Measurements from ENCODE around the gene SHISA6.

DNA sequence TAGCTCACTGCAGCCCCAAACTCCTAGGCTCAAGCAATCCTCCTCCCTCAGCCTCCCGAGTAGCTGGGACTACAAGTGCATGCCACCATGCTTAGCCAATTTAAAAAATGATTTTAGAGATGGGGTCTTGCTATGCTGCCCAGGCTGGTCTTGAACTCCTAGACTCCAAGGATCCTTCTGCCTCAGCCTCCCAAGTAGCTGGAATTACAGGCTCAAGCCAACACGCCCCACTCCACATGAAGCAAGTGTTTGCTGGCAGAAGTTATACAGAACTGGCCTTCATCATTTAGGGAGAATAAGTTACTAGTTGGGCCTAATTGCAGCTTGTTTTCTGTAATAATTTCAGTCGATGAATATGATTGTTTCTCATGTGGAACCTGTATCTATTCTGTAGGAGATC is 68.0 kb downstream of the SHISA6 start:
- TF ChIP-seq POLR2A (IDR thresholded peaks at IDR 0.05) (no peak), EP300 (IDR thresholded peaks at IDR 0.05) (no peak)
- TF ChIP-seq, protein P1, sequence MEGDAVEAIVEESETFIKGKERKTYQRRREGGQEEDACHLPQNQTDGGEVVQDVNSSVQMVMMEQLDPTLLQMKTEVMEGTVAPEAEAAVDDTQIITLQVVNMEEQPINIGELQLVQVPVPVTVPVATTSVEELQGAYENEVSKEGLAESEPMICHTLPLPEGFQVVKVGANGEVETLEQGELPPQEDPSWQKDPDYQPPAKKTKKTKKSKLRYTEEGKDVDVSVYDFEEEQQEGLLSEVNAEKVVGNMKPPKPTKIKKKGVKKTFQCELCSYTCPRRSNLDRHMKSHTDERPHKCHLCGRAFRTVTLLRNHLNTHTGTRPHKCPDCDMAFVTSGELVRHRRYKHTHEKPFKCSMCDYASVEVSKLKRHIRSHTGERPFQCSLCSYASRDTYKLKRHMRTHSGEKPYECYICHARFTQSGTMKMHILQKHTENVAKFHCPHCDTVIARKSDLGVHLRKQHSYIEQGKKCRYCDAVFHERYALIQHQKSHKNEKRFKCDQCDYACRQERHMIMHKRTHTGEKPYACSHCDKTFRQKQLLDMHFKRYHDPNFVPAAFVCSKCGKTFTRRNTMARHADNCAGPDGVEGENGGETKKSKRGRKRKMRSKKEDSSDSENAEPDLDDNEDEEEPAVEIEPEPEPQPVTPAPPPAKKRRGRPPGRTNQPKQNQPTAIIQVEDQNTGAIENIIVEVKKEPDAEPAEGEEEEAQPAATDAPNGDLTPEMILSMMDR (IDR thresholded peaks at IDR 0.05), result no peak
